ENCODE data around the gene RAB38. TPM values are rescaled to one million over a fixed set of nuclear protein-coding genes. Genes with fewer than 3 reads are reported as not detected.

The RAB38 gene
- total RNA-seq, 1 experiment from 2014 or later: 18.7 TPM

DNA sequence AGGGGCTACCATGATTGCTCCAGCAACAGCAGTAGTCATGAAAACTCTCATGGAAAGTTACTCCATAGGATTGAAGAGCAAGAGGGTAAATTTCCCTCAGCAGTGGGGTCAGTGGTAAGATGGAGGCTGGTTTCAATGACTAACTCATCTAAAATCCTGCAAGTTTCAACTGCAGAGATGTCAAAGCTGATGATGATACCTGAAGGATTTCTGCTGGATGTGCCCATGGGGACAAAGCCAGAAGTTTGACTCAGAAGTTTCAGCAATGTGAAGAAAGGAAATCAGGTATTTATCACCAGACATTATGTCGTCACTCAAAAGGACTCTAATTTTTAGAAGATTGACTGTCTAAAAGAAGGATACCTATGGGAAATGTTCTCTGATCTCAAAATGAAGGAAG, 29.1 kb downstream of the RAB38 start:
- H3K23me2 ChIP-seq (ENCODE audit: insufficient read length, low read depth, low read length, poor library complexity, severe bottlenecking): no peaks in the 10 kb centered on the region
- Mint-ChIP-seq H3K4me3 (no peak overlapping the region), H3K36me3 (ENCODE audit: insufficient read depth in 1 of 3, low read depth in 3 of 3) (peaks cover 2 to 31% (median 23%) of the 10 kb centered on the region in 3 experiments; a peak in 5 of 7 replicates), H3K27me3 (ENCODE audit: low read depth) (no peaks in the 10 kb centered on the region), H3K27ac (no peak overlapping the region; a peak in 1 of 7 replicates), H3K9me3 (no peaks in the 10 kb centered on the region; a peak in 1 of 5 replicates), H3K4me1 (peaks cover 3 to 4% of the 10 kb centered on the region in 2 experiments)
- H3K4me2 ChIP-seq (ENCODE audit: insufficient read depth, insufficient read length, low read length): no peak overlapping the region
- no peak overlapping the region for H2BK20ac ChIP-seq (ENCODE audit: low read depth, low read length, poor library complexity, severe bottlenecking)
- no peak overlapping the region for H4K8ac ChIP-seq (replicated peaks; ENCODE audit: insufficient read length, low read depth, low read length)
- no peaks in the 10 kb centered on the region for H3K79me1 ChIP-seq (ENCODE audit: insufficient read depth, low read depth, low read length, poor library complexity, severe bottlenecking)
- no peak overlapping the region for H3K18ac ChIP-seq (ENCODE audit: insufficient read length, low read depth, low read length)
- H4K91ac ChIP-seq (ENCODE audit: insufficient read length, low read depth, low read length): no peak overlapping the region
- H2AK5ac ChIP-seq (ENCODE audit: insufficient read length, low read length): no peak overlapping the region
- H3K27me3 ChIP-seq (ENCODE audit: insufficient read depth, low read length): no peaks in the 10 kb centered on the region
- no peak overlapping the region for H2BK5ac ChIP-seq (ENCODE audit: insufficient read length, low read length)
- H2BK120ac ChIP-seq (ENCODE audit: low read depth, low read length, poor library complexity, severe bottlenecking): no peak overlapping the region
- no peak overlapping the region for H2BK12ac ChIP-seq (ENCODE audit: insufficient read length, low read depth, low read length)
- no peak overlapping the region for H3K27ac ChIP-seq (ENCODE audit: insufficient read length, low read depth, low read length)
- no peak for DNase-seq
- no peak overlapping the region for H3K9ac ChIP-seq (ENCODE audit: extremely low read depth, insufficient read length, low read length)
- no peaks in the 10 kb centered on the region for H3K79me2 ChIP-seq (ENCODE audit: insufficient read depth, low read length)
- H3K23ac ChIP-seq (ENCODE audit: insufficient read length, low read depth, low read length): no peak overlapping the region
- no peak overlapping the region for H2BK15ac ChIP-seq (ENCODE audit: low read depth, low read length)
- H3K14ac ChIP-seq (ENCODE audit: insufficient read depth, low read length): no peak overlapping the region
- TF ChIP-seq, protein P1, sequence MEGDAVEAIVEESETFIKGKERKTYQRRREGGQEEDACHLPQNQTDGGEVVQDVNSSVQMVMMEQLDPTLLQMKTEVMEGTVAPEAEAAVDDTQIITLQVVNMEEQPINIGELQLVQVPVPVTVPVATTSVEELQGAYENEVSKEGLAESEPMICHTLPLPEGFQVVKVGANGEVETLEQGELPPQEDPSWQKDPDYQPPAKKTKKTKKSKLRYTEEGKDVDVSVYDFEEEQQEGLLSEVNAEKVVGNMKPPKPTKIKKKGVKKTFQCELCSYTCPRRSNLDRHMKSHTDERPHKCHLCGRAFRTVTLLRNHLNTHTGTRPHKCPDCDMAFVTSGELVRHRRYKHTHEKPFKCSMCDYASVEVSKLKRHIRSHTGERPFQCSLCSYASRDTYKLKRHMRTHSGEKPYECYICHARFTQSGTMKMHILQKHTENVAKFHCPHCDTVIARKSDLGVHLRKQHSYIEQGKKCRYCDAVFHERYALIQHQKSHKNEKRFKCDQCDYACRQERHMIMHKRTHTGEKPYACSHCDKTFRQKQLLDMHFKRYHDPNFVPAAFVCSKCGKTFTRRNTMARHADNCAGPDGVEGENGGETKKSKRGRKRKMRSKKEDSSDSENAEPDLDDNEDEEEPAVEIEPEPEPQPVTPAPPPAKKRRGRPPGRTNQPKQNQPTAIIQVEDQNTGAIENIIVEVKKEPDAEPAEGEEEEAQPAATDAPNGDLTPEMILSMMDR (conservative IDR thresholded peaks at IDR 0.05): no peak
- H4K5ac ChIP-seq (ENCODE audit: insufficient read length, low read depth, low read length): no peak overlapping the region
- H3K9me3 ChIP-seq (ENCODE audit: control insufficient read depth, low read depth, low read length): no peaks in the 10 kb centered on the region
- WGBS (ENCODE audit: extremely low coverage, insufficient read length, low lambda C conversion rate): no CpG with 5 or more reads among the region's 1 CpG
- no peak overlapping the region for H3K4ac ChIP-seq (ENCODE audit: low read depth, low read length)
- no peaks in the 10 kb centered on the region for H4K20me1 ChIP-seq (ENCODE audit: control insufficient read depth, insufficient read depth, insufficient read length)
- H2AFZ ChIP-seq (ENCODE audit: low read length): no peak overlapping the region
- no peaks in the 10 kb centered on the region for H3K4me1 ChIP-seq (ENCODE audit: insufficient read depth, low read length)
- H3T11ph ChIP-seq (ENCODE audit: low read length): no peak overlapping the region
- H3K56ac ChIP-seq (ENCODE audit: insufficient read length, low read depth, low read length): no peak overlapping the region

Measured in H9 (cell line).